T47D (cell line): ENCODE measurements around the gene KCNJ2.

Experiments
- DNase-seq, 2 experiments: peaks; one replicate each; pipeline versions ENCODE4 v3.0.0 to v3.0.0-alpha.2; 2011 to 2012; ENCODE audit warnings: low read depth in 1 of 2, low spot score in 1 of 2
- JUND ChIP-seq: IDR thresholded peaks from 2 replicates; pipeline ENCODE4 v1.6.1; 2012; ENCODE audit warnings: low read depth
- in situ Hi-C: cut with HindIII; loops from 2 replicates; pipeline ENCODE4 v1.10.0; 2016; ENCODE audit warnings: low sequenced_read_pairs, low pct_unique_long_range_greater_than_20kb

The KCNJ2 gene

GRCh38 chr17:70136131-70136530 is 33.2 kb upstream of the KCNJ2 start:
- no peak for DNase-seq
- in situ Hi-C loops: no loop called here
- no peak for TF ChIP-seq JUND

- no peak for TF ChIP-seq JUND
- in situ Hi-C loops: no loop called here
- peak in 1 of 2 experiments; percentile 56 for DNase-seq
These were observed 31.7 kb upstream of the KCNJ2 start for GRCh38 chr17:70137451-70138230.

- no peak for DNase-seq
- TF ChIP-seq JUND: no peak
- in situ Hi-C loops: no loop called here
These were observed 31.0 kb upstream of the KCNJ2 start for GRCh38 chr17:70138291-70138865.

GRCh38 chr17:70139449-70139993 is 29.8 kb upstream of the KCNJ2 start:
- no peak for DNase-seq
- TF ChIP-seq JUND: no peak
- in situ Hi-C loops: no loop called here

GRCh38 chr17:70144260-70144846 is 25.0 kb upstream of the KCNJ2 start:
- DNase-seq: peak in 1 of 2 experiments; percentile 54
- TF ChIP-seq JUND: no peak
- in situ Hi-C loops: no loop called here

- in situ Hi-C loops: no loop called here
- DNase-seq: no peak
- no peak for TF ChIP-seq JUND
These were observed 16.1 kb upstream of the KCNJ2 start for GRCh38 chr17:70153210-70153609.

- DNase-seq: no peak
- in situ Hi-C loops: no loop called here
- TF ChIP-seq JUND: no peak
These were observed 12.2 kb upstream of the KCNJ2 start for GRCh38 chr17:70157151-70157550.

- DNase-seq: no peak
- in situ Hi-C loops: no loop called here
- no peak for TF ChIP-seq JUND
These were observed 11.2 kb upstream of the KCNJ2 start for GRCh38 chr17:70158180-70158579.

- no peak for DNase-seq
- in situ Hi-C loops: no loop called here
- no peak for TF ChIP-seq JUND
These were observed 10.7 kb upstream of the KCNJ2 start for GRCh38 chr17:70158591-70158990.

- no peak for DNase-seq
- TF ChIP-seq JUND: no peak
- in situ Hi-C loops: no loop called here
These were observed 9.4 kb upstream of the KCNJ2 start for GRCh38 chr17:70159980-70160379.

- DNase-seq: no peak
- TF ChIP-seq JUND: peak; percentile 93; the same call in 1 of the 2 replicates
- in situ Hi-C loops: no loop called here
These were observed 7.8 kb upstream of the KCNJ2 start for GRCh38 chr17:70161519-70161918.

GRCh38 chr17:70165383-70165782 is 3.9 kb upstream of the KCNJ2 start:
- TF ChIP-seq JUND: no peak
- no peak for DNase-seq
- in situ Hi-C loops: no loop called here

GRCh38 chr17:70166615-70167014 is 2.7 kb upstream of the KCNJ2 start:
- no peak for TF ChIP-seq JUND
- in situ Hi-C loops: no loop called here

More at GRCh38 chr17:70166615-70167014, 2.7 kb upstream of the KCNJ2 start:
- no peak for DNase-seq
